OCI-LY1 (cell line): Measurements from ENCODE around the gene PDE4C.
A peak's percentile ranks its signal among the peaks of the same experiment; 100 is the strongest.

Experiments
- H2AFZ ChIP-seq: fragments of 200-600 bp; sonication (generic), shearing (Covaris generic); 2 replicates; pipeline ENCODE4 v1.6.0; 2014; ENCODE audit warnings: antibody characterized with exemption, mild to moderate bottlenecking, low read length
- H3F3A ChIP-seq: fragments of 200-600 bp; sonication (generic), shearing (Covaris generic); 2 replicates; pipeline ENCODE4 v1.6.0; 2014; ENCODE audit warnings: mild to moderate bottlenecking, antibody characterized with exemption, low read length, moderate library complexity; ENCODE audit not compliant: insufficient read depth
- H3K27ac ChIP-seq: fragments of 200-600 bp; sonication (generic); 2 replicates; pipeline ENCODE4 v1.5.1; 2014; ENCODE audit warnings: low read length, mixed run types, mild to moderate bottlenecking, low read depth; ENCODE audit not compliant: poor library complexity, severe bottlenecking
- H3K27me3 ChIP-seq: fragments of 200-600 bp; sonication (generic); 2 replicates; pipeline ENCODE4 v1.6.0; 2014; ENCODE audit warnings: antibody characterized with exemption, mild to moderate bottlenecking, low read length, moderate library complexity; ENCODE audit not compliant: insufficient read depth
- H3K36me3 ChIP-seq: fragments of 200-600 bp; sonication (generic); 2 replicates; pipeline ENCODE4 v1.6.1; 2014; ENCODE audit warnings: mild to moderate bottlenecking, antibody characterized with exemption, low read length, moderate library complexity, mixed read lengths; ENCODE audit not compliant: insufficient read depth
- H3K4me1 ChIP-seq: fragments of 200-600 bp; sonication (generic); 2 replicates; pipeline ENCODE4 v1.5.1; 2014; ENCODE audit warnings: mild to moderate bottlenecking, low read length, moderate library complexity; ENCODE audit not compliant: insufficient read depth, severe bottlenecking
- H3K4me2 ChIP-seq: fragments of 200-600 bp; sonication (generic), shearing (Covaris generic); 2 replicates; pipeline ENCODE4 v1.6.1; 2014; ENCODE audit warnings: low read length
- H3K4me3 ChIP-seq: fragments of 200-600 bp; sonication (generic); 2 replicates; pipeline ENCODE4 v1.5.1; 2014; ENCODE audit warnings: low read length, low read depth, mild to moderate bottlenecking, mixed read lengths; ENCODE audit not compliant: poor library complexity, severe bottlenecking
- H3K79me2 ChIP-seq: fragments of 200-600 bp; shearing (Covaris generic); 2 replicates; pipeline ENCODE4 v1.6.1; 2016; ENCODE audit warnings: mixed run types, low read length, mixed read lengths; ENCODE audit not compliant: insufficient read depth
- H3K9ac ChIP-seq: fragments of 200-600 bp; sonication (generic), shearing (Covaris generic); 2 replicates; pipeline ENCODE4 v1.6.1; 2014; ENCODE audit warnings: mild to moderate bottlenecking, low read length, mixed read lengths
- H3K9me2 ChIP-seq: fragments of 200-600 bp; sonication (generic), shearing (Covaris generic); 2 replicates; pipeline ENCODE4 v1.6.1; 2014; ENCODE audit warnings: low read depth, mild to moderate bottlenecking, low read length, mixed read lengths
- H3K9me3 ChIP-seq: fragments of 200-600 bp; shearing (Covaris generic); 2 replicates; pipeline ENCODE4 v1.6.1; 2014; ENCODE audit warnings: low read length, mixed read lengths
- H4K20me1 ChIP-seq: fragments of 200-600 bp; sonication (generic), shearing (Covaris generic); 2 replicates; pipeline ENCODE4 v1.6.0; 2016; ENCODE audit warnings: mild to moderate bottlenecking, low read length; ENCODE audit not compliant: insufficient read depth
- CTCF ChIP-seq: fragments of 200-600 bp; sonication (generic), shearing (Covaris generic); IDR thresholded peaks from 2 replicates; pipeline ENCODE4 v1.5.1; 2017; ENCODE audit warnings: mild to moderate bottlenecking, antibody characterized with exemption, low read length, moderate library complexity, mixed read lengths
- EZH2 ChIP-seq: fragments of 200-600 bp; sonication (generic), shearing (Covaris generic); IDR thresholded peaks from 2 replicates; pipeline ENCODE4 v1.8.0; 2017; ENCODE audit warnings: borderline replicate concordance, mixed run types, mild to moderate bottlenecking, antibody characterized with exemption, low read length, moderate library complexity, mixed read lengths

PDE4C gene

GRCh38 chr19:18257503-18258470, 31.5 kb upstream of the PDE4C start:
- Histone ChIP-seq H3K4me1 (peaks cover 20% of the 10 kb centered on the region), H3K36me3 (peaks cover 12% of the 10 kb centered on the region; the same call in 1 of the 2 replicates), H3K27me3 (no peaks in the 10 kb centered on the region), H3K9me2 (no peaks in the 10 kb centered on the region), H3K79me2 (no peaks in the 10 kb centered on the region), H3F3A (0 out of 2 replicates have a peak, but pooled peaks cover 5% of the 10 kb centered on the region), H2AFZ (no peak overlapping the region), H3K4me3 (no peak overlapping the region), H3K9ac (no peak overlapping the region), H3K27ac (no peak overlapping the region), H4K20me1 (no peaks in the 10 kb centered on the region), H3K9me3 (no peaks in the 10 kb centered on the region), H3K4me2 (no peak overlapping the region)
- TF ChIP-seq CTCF (no peak), EZH2 (no peak)

- Histone ChIP-seq H3K9ac (no peak overlapping the region), H3K4me3 (no peak overlapping the region), H3K79me2 (no peaks in the 10 kb centered on the region)
Measured at GRCh38 chr19:18254546-18255503, 28.6 kb upstream of the PDE4C start.

More at GRCh38 chr19:18254546-18255503, 28.6 kb upstream of the PDE4C start:
- Histone ChIP-seq H3K9me3 (no peaks in the 10 kb centered on the region), H2AFZ (no peak overlapping the region), H3K4me2 (no peak overlapping the region), H3K27me3 (no peaks in the 10 kb centered on the region), H3F3A (0 out of 2 replicates have a peak, but pooled peaks cover 5% of the 10 kb centered on the region), H3K4me1 (peaks cover 20% of the 10 kb centered on the region), H3K9me2 (no peaks in the 10 kb centered on the region), H4K20me1 (no peaks in the 10 kb centered on the region), H3K27ac (peak overlapping the region; percentile 81), H3K36me3 (peaks cover 17% of the 10 kb centered on the region; the same call in 1 of the 2 replicates)
- TF ChIP-seq CTCF (peak; percentile 37; the same call in 1 of the 2 replicates), EZH2 (no peak)
